ENCODE data around the gene PRR14.

The PRR14 gene

DNA sequence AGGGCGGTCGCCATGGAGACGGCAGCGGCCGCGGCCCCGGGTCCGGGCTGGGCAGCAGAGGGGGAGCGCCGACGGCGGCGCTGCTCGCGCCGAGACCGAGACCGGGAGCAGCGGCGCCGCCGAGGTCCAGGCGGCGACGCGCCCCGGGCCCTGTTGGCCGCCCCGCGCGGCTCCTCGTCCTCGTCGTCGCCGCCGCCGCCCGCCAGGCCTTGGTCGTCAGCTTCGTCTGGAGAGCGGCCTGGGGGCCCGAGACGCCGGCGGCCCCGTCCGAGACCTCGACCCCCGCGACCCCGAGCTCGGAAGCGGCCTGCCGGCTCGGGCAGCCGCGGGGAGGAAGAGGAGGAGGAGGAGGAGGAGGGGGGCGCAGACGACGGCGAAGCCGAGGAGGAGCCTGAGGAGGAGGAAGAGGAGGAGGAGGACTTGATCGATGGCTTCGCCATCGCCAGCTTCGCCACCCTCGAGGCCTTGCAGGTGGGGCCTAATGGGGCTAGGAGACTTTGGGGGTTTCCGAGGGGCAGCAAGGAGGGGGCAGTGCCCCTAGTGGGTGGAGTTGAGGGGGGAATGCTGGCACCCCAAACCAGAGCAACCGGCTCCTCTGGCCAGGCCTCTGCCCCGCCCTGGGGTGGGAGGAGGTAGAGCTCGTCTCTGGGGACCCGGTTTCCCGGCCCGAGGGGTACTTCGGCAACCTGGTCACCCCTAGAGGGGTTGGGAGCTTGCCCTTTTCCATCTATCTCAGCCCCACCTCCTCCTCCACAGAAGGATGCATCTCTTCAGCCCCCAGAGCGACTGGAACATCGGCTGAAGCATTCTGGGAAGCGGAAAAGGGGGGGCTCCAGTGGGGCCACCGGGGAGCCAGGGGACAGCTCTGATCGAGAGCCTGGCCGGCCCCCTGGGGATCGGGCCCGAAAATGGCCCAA, 9.0 kb downstream of the PRR14 start:
- DNase-seq (ENCODE audit: low read depth in 2 of 2), result peak in 1 of 2 donors; percentile 51

DNA sequence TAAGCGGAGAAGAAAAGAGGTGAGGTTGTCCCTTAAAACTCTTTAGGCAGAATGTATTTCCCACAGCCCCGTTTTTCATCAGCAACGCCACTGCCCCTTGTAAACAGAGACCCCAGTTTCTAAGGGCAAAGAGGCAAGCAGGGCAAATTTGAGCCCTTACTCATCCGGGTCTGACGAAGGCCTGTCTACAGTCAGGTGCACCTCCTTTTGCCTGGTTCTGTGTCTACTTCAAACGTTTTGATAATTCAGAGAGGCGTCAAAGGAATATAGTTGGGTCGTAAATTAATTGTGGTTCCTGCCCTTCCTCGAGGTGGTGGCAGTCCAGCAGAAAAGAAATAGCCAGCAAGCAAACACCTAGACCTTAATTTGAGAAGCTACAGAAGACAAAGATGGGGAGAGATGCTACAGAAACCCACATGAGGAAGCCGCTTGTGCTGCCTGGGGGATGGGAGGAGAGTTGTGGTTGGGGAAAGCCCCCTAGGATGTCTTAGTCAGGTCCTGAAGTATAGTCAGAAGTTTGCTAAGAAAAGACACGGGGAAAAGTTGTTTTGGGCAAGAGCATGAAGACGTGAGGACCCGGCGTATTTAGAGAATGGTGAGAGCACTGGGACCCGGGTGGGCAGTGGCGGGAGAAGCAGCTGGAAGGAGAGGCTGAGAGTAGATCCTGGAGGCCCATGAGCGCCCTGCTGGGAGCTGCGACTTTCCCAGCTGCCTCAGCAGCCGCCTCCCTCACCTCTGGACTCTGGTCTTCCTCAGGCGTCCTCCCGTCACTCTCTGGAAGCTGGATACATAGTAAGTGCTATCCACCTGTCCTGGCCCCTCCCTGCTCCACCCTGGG, 9.9 kb downstream of the PRR14 start:
- peak; percentile 62 to 74 for DNase-seq (ENCODE audit: low read depth in 2 of 2)

DNA sequence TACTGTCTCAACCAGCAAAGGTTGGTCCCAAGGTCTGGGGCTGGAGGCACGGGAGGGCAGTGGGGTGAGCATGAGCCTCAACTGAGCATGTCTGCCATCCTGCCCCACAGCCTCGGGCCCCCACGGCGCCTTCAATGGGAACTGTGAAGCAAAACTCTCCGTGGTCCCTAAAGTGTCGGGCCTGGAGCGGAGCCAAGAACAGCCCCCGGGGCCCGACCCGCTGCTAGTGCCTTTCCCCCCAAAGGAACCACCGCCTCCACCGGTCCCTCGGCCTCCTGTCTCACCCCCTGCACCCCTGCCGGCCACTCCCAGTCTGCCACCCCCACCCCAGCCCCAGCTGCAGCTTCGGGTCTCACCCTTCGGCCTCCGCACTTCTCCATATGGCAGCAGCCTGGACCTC, 11.7 kb downstream of the PRR14 start:
- no peak for DNase-seq (ENCODE audit: low read depth in 2 of 2)

DNA sequence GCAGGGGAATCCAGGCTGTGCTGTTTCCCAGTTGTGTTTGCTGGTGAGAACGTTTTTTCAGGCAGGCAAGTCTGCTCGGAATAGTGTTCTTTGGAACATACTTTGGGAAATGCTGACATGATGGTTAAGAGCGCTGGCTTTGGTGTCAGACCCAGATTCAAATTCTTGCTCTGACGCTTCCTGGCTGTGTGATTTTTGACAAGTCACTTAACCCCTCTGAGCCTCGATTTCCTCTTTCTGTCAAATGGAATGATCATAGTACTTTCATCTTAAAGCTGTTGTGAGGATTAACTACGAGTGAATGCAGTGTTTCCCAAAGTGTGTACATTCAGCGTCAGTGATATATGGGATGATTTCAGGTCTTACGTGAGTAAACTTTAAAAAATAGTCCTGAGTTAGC, 12.3 kb downstream of the PRR14 start:
- no peak for DNase-seq (ENCODE audit: low read depth in 2 of 2)

DNA sequence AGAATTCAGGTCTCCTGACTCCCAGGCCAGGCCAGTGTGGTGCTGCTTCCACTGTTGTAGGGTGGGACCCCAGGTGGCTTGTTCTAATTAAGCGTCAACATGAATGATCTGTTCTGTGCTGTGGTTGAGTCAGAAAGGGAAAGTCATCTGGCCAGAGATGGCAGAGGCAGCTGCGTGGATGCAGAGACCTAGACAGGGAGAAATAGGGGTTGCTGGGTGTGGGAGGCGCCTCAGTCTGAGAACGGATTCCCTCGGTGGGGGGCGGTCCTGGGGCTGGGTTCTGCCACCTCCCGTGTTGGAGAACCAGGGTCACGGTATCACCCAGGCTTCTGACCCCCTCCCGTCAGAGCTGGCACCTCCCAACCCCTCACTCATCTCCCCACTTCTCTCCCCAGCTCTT, 13.1 kb downstream of the PRR14 start:
- DNase-seq (ENCODE audit: low read depth in 2 of 2), result no peak

DNA sequence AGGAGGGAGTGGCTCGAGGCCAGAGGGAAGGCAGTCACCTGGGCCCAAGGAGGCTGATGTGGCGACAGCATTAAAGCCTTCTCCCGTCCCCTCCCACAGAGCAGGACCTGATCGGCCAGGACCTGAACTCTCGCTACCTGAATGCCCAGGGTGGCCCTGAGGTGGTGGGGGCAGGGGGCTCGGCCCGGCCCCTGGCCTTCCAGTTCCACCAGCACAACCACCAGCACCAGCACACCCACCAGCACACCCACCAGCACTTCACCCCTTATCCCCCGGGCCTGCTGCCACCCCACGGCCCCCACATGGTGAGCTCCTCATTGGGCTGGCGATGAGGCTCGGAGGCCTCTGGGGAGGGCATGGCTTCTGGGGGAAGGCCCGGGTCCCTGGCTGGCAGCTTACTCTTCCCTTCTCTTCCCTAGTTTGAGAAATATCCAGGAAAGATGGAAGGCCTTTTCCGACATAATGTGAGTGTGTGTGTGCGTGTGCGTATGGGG, 13.9 kb downstream of the PRR14 start:
- DNase-seq (ENCODE audit: low read depth in 2 of 2), result no peak

DNA sequence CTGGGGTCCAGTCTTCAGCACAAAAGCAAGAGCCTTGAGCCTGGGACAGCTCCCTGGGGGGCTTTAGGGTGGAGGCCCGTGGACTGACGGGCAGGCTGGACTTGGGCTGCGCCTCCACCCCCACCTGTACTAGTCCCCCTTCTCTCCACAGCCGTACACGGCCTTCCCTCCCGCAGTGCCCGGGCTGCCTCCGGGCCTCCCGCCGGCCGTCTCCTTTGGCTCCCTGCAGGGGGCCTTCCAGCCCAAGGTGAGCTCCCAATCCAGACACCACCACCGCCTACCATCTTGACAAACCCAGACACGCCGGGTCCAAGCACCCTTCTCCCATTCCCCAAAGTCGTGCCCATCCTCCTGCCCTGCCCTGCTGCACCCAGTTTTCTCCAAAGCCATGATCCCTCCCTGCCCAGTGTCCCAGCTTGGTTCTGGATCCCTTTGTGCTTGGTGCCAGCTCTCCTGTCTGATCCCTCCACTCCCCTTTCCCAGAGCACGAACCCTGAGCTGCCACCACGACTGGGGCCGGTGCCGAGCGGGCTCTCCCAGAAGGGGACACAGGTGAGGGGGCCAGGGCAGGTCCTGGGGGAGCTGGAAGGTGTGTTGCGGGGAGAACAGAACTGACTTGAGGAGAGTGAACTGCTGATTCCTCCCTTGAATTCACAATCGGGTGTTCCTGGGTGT, 14.5 kb downstream of the PRR14 start:
- DNase-seq (ENCODE audit: low read depth in 2 of 2), result no peak

DNA sequence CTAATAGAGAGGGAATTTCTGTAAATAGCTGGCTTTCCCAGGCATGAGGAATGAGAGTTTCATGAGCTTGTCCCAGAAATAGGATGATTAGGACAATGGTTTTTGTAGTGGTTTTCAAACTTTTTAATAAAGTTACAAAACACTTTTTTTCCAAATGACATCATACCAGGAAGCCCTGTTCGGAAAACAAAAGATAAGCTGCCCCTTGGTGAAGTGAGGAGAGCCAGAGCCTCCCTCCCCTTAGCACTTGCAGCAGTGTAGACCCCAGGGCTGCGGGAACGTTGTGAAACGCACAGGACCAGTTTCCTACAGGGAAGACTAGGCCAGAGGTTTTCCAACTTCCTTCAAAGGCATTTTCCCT, 15.1 kb downstream of the PRR14 start:
- DNase-seq (ENCODE audit: low read depth in 2 of 2), result no peak

DNA sequence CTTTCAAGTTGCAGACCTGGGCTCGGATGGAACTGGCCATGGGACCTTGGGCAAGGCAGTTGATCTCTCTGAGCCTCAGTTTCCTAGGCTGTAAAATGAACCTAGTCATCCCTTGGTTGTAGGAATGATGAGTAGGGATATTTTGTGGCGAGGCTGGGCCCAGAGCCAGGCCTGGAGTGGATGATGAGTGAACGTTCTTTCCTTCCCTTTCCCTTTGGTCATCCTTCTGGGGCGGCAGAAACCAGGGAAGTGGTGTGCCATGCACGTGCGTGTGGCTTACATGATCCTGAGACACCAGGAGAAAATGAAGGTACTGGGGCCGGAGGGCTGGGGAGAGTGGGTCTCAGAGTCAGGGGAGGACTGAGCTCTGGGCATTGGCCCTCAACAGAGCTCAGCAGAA, 15.9 kb downstream of the PRR14 start:
- DNase-seq (ENCODE audit: low read depth in 2 of 2), result no peak

DNA sequence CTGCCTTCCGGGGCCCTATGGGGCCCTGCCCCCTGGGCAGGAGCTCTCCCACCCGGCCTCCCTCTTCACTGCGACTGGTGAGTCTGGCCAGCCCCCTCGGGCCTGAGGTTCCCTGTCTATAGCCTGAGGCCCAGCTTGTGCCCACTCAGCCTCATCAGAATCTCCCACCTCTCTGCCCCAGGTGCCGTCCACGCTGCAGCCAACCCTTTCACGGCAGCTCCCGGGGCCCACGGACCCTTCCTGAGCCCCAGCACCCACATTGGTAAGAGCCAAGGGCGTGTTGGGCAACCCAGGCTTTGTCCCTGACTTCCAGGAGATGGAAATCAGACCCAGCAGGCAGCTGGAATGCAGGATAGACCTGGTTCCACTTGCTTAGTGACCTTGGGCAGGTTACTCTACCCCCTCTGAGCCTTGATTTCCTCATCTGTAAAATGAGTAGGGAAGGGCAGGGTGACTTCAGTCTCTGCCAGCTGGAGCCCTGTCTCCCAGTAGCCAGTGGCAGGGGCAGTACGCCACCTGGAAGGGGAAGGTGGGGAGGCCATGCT, 16.7 kb downstream of the PRR14 start:
- no peak for DNase-seq (ENCODE audit: low read depth in 2 of 2)

DNA sequence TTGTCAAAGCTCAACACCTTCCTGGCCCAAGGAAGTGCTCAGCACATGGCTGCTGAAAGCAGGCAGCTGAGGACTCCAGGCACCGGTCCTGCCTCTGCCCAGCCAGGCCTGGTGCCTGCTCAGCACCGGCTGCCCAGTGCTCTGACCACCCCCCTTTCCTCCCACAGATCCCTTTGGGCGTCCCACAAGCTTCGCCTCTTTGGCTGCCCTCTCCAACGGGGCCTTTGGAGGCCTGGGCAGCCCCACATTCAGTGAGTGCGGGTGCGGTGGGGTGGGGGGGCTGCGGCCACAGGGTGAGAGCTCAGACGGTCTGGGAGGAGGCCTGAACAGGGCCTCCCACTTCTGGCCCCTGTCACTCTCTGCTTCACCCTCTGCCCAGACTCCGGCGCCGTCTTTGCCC, 17.6 kb downstream of the PRR14 start:
- DNase-seq (ENCODE audit: low read depth in 2 of 2), result no peak

DNA sequence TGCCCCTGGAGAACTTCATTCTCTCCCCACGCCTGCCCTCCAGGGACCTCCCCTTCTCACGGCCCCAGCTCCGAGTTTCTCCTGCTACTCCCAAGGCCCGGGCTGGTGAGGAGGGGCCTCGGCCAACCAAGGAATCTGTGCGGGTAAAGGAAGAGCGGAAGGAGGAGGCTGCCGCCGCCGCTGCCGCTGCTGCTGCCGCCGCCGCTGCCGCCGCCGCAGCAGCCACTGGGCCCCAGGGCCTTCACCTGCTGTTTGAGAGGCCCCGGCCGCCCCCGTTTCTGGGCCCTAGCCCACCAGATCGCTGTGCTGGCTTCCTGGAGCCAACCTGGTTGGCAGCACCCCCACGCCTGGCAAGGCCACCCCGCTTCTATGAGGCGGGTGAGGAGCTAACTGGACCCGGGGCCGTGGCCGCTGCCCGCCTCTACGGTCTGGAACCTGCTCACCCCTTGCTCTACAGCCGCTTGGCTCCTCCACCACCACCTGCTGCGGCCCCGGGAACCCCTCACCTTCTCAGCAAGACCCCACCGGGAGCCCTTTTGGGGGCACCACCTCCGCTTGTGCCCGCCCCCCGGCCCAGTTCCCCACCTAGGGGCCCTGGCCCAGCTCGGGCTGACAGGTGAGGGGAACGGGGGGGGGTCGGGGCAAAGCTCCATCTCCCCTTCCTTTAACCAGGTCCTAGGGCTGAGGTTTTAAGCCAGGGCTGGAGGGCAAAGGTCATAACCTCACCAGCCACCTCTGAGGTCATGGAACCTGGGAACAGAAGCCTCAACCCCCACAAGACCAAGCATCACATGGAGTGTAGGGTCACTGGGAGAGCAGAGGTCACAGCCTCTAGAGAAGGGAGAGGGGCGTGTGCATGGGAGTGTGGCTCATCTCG, 18.5 kb downstream of the PRR14 start:
- no peak for DNase-seq (ENCODE audit: low read depth in 2 of 2)

DNA sequence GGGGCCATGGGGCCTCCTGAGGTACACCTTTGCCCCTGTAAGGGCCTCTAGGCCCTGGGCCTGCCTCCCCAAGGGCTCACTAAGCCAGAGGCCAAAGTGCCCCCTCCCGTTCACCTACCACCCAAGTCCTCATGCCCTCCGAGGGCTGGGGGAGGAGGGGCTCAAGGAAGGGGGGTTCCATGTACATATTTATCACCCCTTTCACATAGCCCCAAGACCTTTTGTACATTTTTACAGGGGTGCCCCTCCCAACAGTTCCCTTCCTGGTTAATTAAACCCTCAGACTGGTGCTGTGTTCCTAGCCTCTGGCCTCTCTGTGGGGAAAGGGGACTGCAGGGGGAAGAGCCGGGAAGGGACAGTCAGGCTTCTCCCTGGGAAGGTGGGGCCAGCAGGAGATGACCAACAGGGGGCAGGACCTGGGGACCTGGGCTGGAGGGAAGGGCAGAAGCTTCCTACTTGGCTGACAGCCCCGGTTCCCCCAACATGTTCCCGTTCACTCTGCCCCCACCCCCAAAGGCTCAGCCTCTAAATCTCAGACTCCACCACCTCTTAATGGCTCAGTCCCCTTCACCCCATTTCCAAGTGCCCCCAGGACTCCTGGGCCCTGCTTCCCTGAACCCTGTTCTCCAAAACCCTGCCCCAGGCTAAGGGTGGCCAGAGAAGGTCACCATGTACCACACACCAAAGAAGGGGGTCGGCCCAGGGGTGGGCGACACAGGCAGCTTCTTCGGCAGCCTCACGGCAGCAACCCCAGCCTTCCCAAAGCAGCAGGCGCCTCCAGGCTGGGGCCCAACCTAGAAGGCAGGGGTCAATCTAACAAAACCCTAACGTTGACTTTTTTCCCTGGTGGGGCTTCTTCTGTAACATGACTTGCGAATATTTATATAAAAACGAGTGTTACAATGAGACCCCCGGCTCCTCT, 19.4 kb downstream of the PRR14 start:
- DNase-seq (ENCODE audit: low read depth in 2 of 2), result no peak

DNA sequence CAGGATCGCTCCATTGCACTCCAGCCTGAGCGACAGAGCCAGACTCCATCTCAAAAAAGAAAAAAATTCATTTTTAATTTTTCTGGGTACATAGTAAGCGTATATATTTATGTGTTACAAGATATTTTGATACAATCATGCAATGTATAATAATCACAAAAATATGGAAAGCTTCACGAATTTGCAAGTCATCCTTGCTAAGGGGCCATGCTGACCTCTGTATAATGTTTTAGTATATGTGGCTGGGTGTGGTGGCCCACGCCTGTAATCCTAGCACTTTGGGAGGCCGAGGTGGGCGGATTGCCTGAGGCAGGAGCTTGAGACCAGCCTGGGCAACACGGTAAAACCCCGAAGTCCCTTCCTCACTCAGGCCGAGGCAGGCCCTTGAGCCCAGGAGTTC, 24.4 kb downstream of the PRR14 start:
- no peak for DNase-seq (ENCODE audit: low read depth in 2 of 2)

DNA sequence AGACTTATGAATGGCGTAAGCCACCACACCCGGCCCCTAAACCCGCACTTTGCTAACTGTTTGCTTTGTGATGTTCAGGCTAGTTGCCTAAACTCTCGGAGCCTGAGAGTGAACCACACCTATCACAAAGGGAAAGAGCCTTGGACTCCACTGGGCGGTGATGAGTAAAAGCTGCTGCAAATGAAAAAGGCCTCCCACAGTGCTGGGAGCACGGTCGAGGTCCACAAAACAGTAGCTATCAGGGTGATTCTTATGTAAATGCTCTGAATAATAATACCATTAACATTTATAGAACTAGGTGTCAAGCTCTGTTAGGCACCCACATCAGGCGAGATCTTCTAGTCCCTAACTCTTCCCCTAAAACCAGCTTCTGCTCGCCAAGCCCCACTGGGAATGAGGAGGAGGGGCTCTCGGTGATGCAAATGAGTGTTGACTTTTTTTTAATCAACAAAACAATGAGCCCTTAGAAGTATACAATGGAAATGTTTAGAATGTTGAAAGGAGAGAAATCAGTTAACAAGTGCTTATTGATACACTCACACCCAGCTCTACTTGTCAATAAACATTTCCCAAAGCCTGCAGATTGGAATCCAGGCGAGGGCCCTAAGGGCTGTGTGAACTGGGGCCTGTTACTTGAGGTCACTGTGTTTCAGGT, 27.3 kb downstream of the PRR14 start:
- DNase-seq (ENCODE audit: low read depth in 2 of 2), result no peak

DNA sequence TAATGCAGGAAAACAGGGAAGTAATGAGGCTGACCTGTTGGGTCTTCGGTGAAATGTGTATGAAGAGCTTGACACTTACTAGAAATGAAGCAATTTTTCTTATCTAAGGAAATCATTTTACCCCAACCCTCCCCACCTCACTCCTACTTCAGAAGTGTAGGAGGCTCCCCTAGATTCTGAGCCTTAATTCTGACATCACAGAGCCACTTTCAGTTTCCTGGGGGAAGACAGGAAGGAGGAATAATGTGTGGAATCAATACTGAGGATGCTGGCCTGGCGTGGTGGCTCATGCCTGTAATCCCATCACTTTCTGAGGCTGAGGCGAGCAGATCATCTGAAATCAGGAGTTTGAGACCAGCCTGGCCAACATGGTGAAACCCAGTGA, 27.8 kb downstream of the PRR14 start:
- DNase-seq (ENCODE audit: low read depth in 2 of 2), result no peak

DNA sequence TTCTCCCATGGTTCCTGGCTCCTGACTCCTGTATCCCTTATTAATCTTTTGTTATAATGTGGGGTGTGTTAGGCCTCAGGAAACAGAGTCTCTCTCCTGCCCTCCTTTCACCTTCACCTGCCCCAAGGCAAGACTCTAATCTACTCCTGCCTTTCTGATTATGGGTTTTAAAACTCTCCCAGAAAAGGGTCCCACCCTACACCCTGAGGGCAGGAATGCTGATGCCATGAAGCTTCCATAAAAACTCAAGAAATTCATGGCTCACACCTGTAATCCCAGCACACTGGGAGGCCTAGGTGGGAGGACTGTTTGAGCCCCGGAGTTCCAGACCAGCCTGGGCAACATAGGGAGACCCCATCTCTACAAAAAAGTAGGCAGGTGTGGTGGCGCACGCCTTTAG, 29.6 kb downstream of the PRR14 start:
- no peak for DNase-seq (ENCODE audit: low read depth in 2 of 2)

DNA sequence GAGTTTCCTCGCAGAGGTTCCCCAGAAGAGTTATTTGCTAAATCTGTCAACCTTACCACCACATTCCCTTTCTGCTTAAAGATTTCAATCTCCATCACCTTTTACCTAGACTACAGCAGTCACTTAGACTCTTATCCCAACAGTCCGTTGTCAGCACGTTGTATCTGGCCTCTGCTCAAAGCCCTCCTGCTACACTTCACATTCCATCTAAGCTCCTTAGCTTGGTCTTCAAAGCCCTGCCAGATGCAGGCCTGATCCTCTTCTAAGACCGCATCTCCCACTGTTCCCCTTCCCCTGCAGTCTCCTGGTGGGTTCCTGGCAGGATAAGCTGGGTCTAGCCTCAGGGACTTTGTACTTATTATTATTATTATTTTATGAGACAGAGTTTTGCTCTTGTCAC, 37.9 kb downstream of the PRR14 start:
- no peak for DNase-seq (ENCODE audit: low read depth in 2 of 2)

DNA sequence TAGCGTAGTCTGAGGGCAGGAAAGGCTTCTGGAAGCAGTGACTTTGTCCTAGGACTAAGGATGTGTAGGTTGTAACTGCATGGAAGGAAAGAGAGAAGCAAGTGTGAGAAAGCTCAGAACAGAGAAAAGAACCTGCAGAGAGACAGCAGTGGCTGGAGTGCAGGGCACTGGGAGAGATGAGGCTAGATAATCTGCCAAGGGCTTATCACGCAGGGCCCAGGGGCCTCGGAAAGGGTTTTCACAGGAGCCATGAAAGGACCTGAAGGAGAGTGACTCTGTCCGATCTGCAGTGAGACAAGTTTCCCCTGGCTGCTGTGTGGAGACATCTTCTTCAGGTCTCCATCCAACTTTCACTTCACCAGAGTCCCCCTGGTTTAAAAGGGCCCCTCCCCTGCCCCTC, 41.1 kb downstream of the PRR14 start:
- DNase-seq (ENCODE audit: low read depth in 2 of 2), result no peak

Measured in stimulated activated CD4-positive, alpha-beta T cell treated with anti-CD3 and anti-CD28 coated beads, Interleukin-1b, Interleukin-23, amount 100 ng/mL, for 4 hours (primary cell).